ENCODE measurements around the gene OBI1. TPM values are rescaled to one million over a fixed set of nuclear protein-coding genes. Genes with fewer than 3 reads are reported as not detected.

OBI1 gene
- polyA plus RNA-seq, 1 donor = 27.2 TPM

DNA sequence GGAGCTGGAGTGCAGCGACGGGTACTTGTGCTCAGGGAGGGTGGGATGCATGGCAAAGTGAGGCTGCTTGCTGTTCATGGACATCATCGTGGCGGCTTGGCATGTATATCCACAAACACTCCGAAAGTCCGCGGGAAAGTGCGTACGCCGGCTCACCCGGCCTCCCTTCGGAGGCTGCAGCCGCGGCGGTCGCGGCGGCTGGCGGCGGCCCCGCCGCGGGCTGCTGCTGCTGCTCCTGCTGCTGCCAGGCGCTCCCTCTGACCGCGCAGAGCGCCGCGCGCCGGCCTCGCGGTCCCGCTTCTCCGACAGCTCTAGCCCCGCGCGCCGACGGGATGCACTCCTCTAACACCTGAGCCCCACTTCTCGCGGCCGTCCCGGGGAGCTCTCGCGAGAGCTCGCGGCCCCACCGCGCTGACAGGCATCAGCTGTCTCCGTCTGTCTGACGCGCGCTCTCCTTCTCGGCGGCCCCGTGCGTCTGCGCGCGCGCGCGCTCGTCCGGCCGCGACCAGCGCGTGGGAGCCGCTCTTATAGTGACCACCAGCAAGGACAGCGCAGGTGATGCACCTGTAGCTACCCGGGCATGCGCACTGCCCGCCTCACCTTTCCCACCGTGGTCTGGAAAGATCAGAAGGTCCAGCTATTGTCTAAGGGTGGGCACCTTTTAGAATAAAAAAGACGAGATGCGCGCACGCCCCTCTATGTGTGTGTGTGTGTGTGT, 55.6 kb downstream of the OBI1 start, which contains the start of gene POU4F1:
POU4F1 (minus strand) TSS at position 313 of the 718 bp plus-strand sequence; CDS start at position 87, 226 bp downstream.
- DNase-seq = no peak

GRCh38 chr13:78602561-78603239, 56.3 kb downstream of the OBI1 start:
- DNase-seq = no peak

DNA sequence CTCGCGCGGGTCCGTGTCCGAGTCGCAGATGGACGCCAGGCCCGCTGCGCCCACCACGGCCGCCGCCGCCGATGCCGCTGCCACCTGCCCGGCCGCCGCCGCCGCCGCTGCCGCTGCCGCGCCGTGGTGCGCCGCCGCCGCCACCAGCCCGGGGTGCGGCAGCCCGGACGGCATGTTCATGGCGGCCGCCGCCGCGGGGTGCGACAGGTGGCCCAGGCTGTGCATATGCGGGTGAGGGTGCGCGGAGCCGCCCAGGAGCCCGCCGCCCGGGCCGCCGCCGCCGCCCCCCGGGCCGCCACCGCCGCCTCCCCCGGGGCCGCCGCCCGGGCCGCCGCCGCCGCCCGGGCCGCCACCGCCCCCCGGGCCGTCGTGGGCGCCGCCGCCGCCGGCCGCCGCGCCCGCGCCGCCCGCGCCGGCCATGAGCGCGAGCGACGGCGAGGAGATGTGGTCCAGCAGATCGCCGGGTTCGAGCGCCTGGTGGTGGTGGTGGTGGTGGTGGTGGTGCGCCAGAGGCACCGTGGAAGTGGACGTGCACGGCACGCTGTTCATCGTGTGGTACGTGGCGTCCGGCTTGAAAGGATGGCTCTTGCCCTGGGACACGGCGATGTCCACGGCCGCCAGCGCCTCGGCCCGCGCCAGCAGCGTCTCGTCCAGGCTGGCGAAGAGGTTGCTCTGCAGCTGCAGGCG, 56.9 kb downstream of the OBI1 start:
- no peak for DNase-seq

- DNase-seq = no peak
These were observed 57.7 kb downstream of the OBI1 start for GRCh38 chr13:78601124-78601873.

DNA sequence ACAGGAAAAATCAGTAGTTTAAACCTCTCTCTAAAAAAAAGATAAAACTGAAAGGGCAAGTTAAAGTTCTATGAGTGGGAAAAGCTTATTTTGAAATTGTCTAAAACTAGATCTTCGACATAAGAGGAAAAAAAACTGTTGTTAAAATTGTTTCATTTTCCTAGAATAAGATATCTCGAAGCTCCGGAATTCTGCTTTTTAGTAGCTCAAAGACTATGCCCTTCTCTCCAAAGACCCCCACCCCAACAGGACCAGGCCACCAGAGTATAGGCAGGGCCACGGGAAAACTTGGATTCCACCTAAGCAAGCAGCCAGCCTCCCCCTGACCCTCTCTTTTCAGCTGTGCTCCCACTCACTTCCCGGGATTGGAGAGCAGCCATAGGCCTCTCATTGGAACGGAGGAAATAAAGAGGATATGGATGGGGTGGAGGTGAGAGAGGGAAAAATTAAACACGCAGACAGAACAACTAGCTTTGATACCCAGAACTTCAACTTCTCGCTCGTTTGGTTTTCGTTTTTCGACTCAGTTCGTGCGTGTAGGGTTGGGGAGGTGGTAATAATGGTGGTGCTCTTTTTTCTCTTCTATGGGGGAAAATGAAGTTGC, 58.6 kb downstream of the OBI1 start:
- DNase-seq = no peak

DNA sequence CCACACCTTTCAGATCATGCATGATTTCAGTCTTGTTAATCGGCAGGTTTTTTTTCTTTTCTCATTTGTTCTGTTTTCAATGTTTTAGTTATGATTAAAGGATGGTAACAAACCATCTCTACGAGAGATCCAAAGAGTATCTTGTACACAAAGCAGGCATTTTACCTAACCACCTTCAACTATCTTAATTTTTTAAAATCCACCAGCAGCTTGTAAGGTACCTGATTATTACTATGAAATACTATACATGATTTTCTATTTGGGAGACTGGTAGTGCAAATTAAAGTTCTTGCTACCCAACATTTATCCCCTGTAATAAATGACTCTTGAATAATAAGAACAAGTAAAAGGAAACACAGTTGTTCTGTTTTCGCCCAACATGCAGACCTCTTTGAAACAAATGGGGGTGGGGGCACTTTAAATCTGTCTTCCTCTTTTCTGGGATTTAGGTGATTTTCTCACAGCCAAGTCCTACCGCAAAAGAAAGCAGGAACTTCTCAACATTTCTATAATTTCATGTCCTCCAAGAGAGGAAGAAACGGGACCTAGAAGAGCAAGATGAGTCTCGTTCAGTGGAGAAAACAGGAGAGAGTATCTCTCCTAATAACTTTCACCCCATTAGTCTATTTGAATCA, 59.2 kb downstream of the OBI1 start:
- no peak for DNase-seq

- no peak for DNase-seq
These were observed 59.9 kb downstream of the OBI1 start for GRCh38 chr13:78598966-78599644.

- no peak for DNase-seq
These were observed 60.7 kb downstream of the OBI1 start for GRCh38 chr13:78598116-78598781.

DNA sequence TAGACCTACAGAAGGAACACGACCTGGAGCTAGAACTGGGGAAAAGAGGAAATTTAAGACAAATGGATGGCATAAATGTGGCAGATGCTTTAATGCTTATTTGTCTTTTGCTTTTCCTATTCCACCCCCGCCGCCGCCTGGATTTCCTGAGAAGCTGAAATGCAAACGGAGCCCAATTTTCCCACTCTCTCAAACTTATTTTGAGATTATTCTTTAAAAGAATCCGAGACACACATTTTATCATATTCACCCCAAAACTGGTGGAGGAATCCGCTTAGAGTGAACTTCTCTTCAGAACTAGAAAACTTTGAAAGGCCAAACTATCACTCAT, 61.4 kb downstream of the OBI1 start:
- no peak for DNase-seq

- no peak for DNase-seq
These were observed 62.0 kb downstream of the OBI1 start for GRCh38 chr13:78596736-78597601.

GRCh38 chr13:78596399-78596735, 62.6 kb downstream of the OBI1 start:
- no peak for DNase-seq

GRCh38 chr13:78595495-78596398, 63.2 kb downstream of the OBI1 start:
- DNase-seq = no peak

DNA sequence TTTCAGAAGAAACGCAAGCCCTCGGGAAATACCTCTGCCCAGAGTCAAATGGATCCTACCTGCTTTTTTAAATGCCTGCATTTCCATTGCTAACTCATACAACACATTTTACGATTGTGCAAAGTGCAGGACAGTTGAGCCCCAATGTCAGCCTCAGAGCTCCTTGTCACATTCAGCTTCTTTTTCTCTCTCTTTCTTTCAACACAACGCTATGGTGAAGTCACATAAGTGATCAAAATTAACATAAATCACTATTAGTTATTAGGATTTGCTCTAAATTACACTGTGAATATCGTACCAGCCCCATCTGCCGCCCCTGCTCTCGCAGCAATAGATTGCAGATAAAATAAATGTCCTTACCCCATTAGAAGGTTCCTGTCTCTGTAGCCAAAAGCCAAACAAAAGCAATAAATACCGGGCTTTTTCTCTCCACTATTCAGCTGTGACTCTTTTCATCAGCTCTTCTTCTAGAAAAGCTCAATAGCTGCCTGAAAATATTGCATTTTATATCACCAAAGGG, 64.4 kb downstream of the OBI1 start:
- no peak for DNase-seq

- DNase-seq = no peak
These were observed 65.1 kb downstream of the OBI1 start for GRCh38 chr13:78593652-78594455.

DNA sequence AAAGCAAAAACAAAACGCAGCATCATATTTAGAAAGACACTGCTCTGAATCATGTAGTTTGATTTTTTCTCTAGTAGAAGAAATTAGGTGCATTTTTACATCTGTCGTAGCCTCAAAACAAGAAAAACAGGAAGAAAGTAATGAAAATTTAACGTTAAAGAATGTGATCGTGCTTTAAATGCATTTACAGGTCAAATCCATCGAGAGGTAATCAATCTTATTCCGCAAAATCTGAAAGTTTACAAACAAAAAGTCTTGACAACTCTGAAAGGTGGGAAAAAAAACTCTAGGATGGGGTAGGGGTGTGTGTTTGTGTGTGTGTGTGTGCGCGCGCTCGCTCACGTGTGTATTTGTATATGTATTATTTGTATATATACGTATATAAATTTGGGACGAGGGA, 65.8 kb downstream of the OBI1 start:
- DNase-seq = no peak

- no peak for DNase-seq
These were observed 66.4 kb downstream of the OBI1 start for GRCh38 chr13:78592584-78592983.

GRCh38 chr13:78589206-78589605, 69.7 kb downstream of the OBI1 start:
- peak; percentile 74 for DNase-seq
